Inflammatory macrophage treated with lipopolysaccharide for 4 hours (primary cell): ENCODE measurements around the gene NR0B2.

Experiments used
- DNase-seq: peaks from one replicate; pipeline ENCODE4 v3.0.0-alpha.2; 2020

Gene NR0B2

GRCh38 chr1:26932531-26932930 lies 18.8 kb upstream of the NR0B2 start:
- peak; percentile 84 for DNase-seq

GRCh38 chr1:26923711-26924110 lies 9.9 kb upstream of the NR0B2 start:
- DNase-seq: peak; percentile 24

- no peak for DNase-seq
Measured at GRCh38 chr1:26922901-26923300, 9.1 kb upstream of the NR0B2 start.

GRCh38 chr1:26922431-26922729 lies 8.6 kb upstream of the NR0B2 start:
- DNase-seq: no peak

- peak; percentile 98 for DNase-seq
Measured at GRCh38 chr1:26921540-26922430, 8.0 kb upstream of the NR0B2 start, which contains the start of gene NUDC. TSS of gene NUDC (plus strand) at chr1:26921743. CDS start at chr1:26921849, 106 bp downstream.

- DNase-seq: no peak
Measured at GRCh38 chr1:26921126-26921539, 7.4 kb upstream of the NR0B2 start.

- no peak for DNase-seq
Measured at GRCh38 chr1:26915204-26915842, 1.5 kb upstream of the NR0B2 start.

GRCh38 chr1:26913389-26913753 lies 404 bp downstream of the NR0B2 start:
- DNase-seq: no peak

GRCh38 chr1:26912147-26912490 lies 1.7 kb downstream of the NR0B2 start:
- DNase-seq: no peak

- DNase-seq: no peak
Measured at GRCh38 chr1:26911399-26912146, 2.2 kb downstream of the NR0B2 start.

GRCh38 chr1:26910343-26911160 lies 3.2 kb downstream of the NR0B2 start:
- no peak for DNase-seq

- no peak for DNase-seq
Measured at GRCh38 chr1:26909951-26910342, 3.8 kb downstream of the NR0B2 start.

- DNase-seq: no peak
Measured at GRCh38 chr1:26907071-26907917, 6.5 kb downstream of the NR0B2 start.

- DNase-seq: no peak
Measured at GRCh38 chr1:26900815-26901511, 12.8 kb downstream of the NR0B2 start.

- DNase-seq: peak; percentile 91
Measured at GRCh38 chr1:26900001-26900814, 13.6 kb downstream of the NR0B2 start, which contains the start of gene GPATCH3. TSS of gene GPATCH3 (minus strand) at chr1:26900467. CDS start at chr1:26900442, 25 bp downstream.

GRCh38 chr1:26897351-26897750 lies 16.4 kb downstream of the NR0B2 start:
- DNase-seq: no peak

- DNase-seq: no peak
Measured at GRCh38 chr1:26894263-26894662, 19.5 kb downstream of the NR0B2 start.

GRCh38 chr1:26890467-26890796 lies 23.3 kb downstream of the NR0B2 start:
- DNase-seq: no peak

GRCh38 chr1:26889551-26890466 lies 24.0 kb downstream of the NR0B2 start, which contains the start of gene GPN2:
TSS of gene GPN2 (minus strand) at chr1:26890283. CDS start at chr1:26890096, 187 bp downstream.
- DNase-seq: peak; percentile 79
